Panc1 (cell line): ENCODE measurements around the gene KIF3B. TPM values are rescaled to one million over a fixed set of nuclear protein-coding genes. Genes with fewer than 3 reads are reported as not detected.
"Not testable (repeated sequence)": the region's sequence is repeated elsewhere in the genome, so short reads cannot be mapped to it uniquely, and the experiment has no call there.

Experiments used
- ATAC-seq: fragments of 200-7000 bp; cut with Tn5 transposase; 2 replicates; pipeline ENCODE4 v1.9.1; 2020; ENCODE audit warnings: mild to moderate bottlenecking, moderate library complexity
- BruUV-seq: library from RNA; stranded (reverse); fragments of 400-500 nt; replicated peaks from 2 replicates; lab custom pipeline; 2021; lab: Mats Ljungman, UMichigan
- CTCF ChIA-PET: fragments of 300-600 bp; sonication (Branson Sonifier 250); formaldehyde crosslinking; loops from one replicate; lab custom pipeline; 2022; ENCODE audit warnings: antibody characterized with exemption; lab: Charles Lee
- POLR2A ChIA-PET: fragments of 300-600 bp; sonication (Branson Sonifier 250); formaldehyde crosslinking; loops from one replicate; lab custom pipeline; 2022; ENCODE audit warnings: antibody characterized with exemption; lab: Charles Lee
- DNase-seq: peaks from one replicate; pipeline ENCODE4 v3.0.0-alpha.2; 2010; ENCODE audit warnings: low read depth, low spot score
- H3K27ac ChIP-seq: 2 replicates; pipeline ENCODE4 v1.5.1; 2011; ENCODE audit warnings: mild to moderate bottlenecking, low read length, inconsistent platforms
- H3K27me3 ChIP-seq: fragments of 200-500 bp; sonication (Bioruptor generic); 2 replicates; pipeline ENCODE4 v1.6.0; 2014; ENCODE audit warnings: low read length, inconsistent platforms; ENCODE audit not compliant: control insufficient read depth, insufficient read depth
- H3K36me3 ChIP-seq: fragments of 200-500 bp; sonication (Bioruptor generic); 2 replicates; pipeline ENCODE4 v1.5.1; 2014; ENCODE audit warnings: inconsistent platforms, mild to moderate bottlenecking, low read length, moderate library complexity; ENCODE audit not compliant: control insufficient read depth, insufficient read depth
- H3K4me1 ChIP-seq: 2 replicates; pipeline ENCODE4 v1.5.1; 2011; ENCODE audit warnings: inconsistent platforms, mild to moderate bottlenecking, low read length, moderate library complexity; ENCODE audit not compliant: control insufficient read depth, insufficient read depth
- H3K4me3 ChIP-seq, 2 experiments: 2 replicates each; pipeline ENCODE4 v1.5.1; 2011 to 2012; ENCODE audit warnings: low read depth in 2 of 2, low read length in 2 of 2, mild to moderate bottlenecking in 2 of 2, inconsistent platforms in 1 of 2, moderate library complexity in 1 of 2
- H3K9me3 ChIP-seq: fragments of 200-500 bp; sonication (Bioruptor generic); 2 replicates; pipeline ENCODE4 v1.5.1; 2014; ENCODE audit warnings: low read depth, mild to moderate bottlenecking, inconsistent platforms, low read length, moderate library complexity; ENCODE audit not compliant: control insufficient read depth, insufficient read depth
- POLR2AphosphoS5 ChIP-seq: IDR thresholded peaks from 2 replicates; pipeline ENCODE4 v1.6.1; 2012; ENCODE audit warnings: mild to moderate bottlenecking, low read depth, low read length, moderate library complexity
- SIN3A ChIP-seq: IDR thresholded peaks from 2 replicates; pipeline ENCODE4 v1.6.1; 2012; ENCODE audit warnings: low read depth, mild to moderate bottlenecking, low read length, moderate library complexity, borderline replicate concordance; ENCODE audit not compliant: insufficient read depth
- TCF7L2 ChIP-seq: IDR thresholded peaks from 2 replicates; pipeline ENCODE4 v1.6.1; 2011; ENCODE audit warnings: mild to moderate bottlenecking, low read depth, low read length, inconsistent platforms
- in situ Hi-C: cut with HindIII; loops from 2 replicates; pipeline ENCODE4 v1.10.0; 2016; ENCODE audit warnings: low sequenced_read_pairs, low pct_unique_long_range_greater_than_20kb
- intact Hi-C: fragments of 100-400 bp; cut with micrococcal nuclease; formaldehyde crosslinking; loops from one replicate; pipeline ENCODE4 v1.10.0; 2022; ENCODE audit not compliant: unreplicated experiment
- total RNA-seq: library from RNA; stranded (reverse); gene quantifications from one replicate; pipeline ENCODE4 v1.2.1, GENCODE V29; 2021; ENCODE audit not compliant: unreplicated experiment
- TF ChIP-seq, protein P1 (sequence below): fragments of 450-650 bp; IDR thresholded peaks from 2 replicates; pipeline ENCODE4 v1.5.1; 2017; ENCODE audit warnings: mild to moderate bottlenecking
- TF ChIP-seq, protein P2 (sequence below), 2 experiments: IDR thresholded peaks; 2 replicates each; pipeline ENCODE4 v1.6.1; 2011 to 2012; ENCODE audit warnings: low read depth in 2 of 2, control low read depth in 1 of 2, low read length in 1 of 2, mild to moderate bottlenecking in 1 of 2, moderate library complexity in 1 of 2; ENCODE audit not compliant: insufficient read depth in 1 of 2

The KIF3B gene
- total RNA-seq, 1 experiment from 2014 or later: 67.8 TPM

DNA sequence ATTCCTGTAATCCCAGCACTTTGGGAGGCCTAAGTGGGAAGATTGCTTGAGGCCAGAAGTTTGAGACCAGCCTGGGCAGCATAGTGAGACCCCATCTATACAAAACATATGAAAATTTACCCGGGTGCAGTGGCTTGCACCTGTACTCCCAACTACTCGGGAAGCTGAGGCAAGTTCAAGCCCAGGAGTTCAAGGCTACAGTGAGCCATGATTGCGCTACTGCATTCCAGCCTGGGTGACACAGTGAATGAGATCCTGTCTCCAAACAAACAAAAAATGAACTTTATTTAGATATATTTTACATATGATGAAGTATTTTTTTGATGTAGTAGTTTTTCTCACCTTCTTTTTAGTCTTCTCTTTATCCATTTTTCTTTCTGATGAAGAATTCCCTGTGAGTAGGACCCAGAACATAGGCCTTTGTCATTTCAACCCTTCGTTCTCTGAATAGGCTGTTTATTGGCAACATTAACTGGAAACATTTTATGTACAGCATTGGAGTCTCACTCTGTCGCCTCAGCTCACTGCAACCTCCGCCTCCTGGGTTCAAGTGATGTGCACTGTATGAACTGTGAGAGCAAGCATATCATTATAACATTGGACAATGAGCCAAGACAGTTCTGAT lies 10.9 kb downstream of the KIF3B start:
- TF ChIP-seq, protein P1, sequence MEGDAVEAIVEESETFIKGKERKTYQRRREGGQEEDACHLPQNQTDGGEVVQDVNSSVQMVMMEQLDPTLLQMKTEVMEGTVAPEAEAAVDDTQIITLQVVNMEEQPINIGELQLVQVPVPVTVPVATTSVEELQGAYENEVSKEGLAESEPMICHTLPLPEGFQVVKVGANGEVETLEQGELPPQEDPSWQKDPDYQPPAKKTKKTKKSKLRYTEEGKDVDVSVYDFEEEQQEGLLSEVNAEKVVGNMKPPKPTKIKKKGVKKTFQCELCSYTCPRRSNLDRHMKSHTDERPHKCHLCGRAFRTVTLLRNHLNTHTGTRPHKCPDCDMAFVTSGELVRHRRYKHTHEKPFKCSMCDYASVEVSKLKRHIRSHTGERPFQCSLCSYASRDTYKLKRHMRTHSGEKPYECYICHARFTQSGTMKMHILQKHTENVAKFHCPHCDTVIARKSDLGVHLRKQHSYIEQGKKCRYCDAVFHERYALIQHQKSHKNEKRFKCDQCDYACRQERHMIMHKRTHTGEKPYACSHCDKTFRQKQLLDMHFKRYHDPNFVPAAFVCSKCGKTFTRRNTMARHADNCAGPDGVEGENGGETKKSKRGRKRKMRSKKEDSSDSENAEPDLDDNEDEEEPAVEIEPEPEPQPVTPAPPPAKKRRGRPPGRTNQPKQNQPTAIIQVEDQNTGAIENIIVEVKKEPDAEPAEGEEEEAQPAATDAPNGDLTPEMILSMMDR: no peak
- TF ChIP-seq, protein P2, sequence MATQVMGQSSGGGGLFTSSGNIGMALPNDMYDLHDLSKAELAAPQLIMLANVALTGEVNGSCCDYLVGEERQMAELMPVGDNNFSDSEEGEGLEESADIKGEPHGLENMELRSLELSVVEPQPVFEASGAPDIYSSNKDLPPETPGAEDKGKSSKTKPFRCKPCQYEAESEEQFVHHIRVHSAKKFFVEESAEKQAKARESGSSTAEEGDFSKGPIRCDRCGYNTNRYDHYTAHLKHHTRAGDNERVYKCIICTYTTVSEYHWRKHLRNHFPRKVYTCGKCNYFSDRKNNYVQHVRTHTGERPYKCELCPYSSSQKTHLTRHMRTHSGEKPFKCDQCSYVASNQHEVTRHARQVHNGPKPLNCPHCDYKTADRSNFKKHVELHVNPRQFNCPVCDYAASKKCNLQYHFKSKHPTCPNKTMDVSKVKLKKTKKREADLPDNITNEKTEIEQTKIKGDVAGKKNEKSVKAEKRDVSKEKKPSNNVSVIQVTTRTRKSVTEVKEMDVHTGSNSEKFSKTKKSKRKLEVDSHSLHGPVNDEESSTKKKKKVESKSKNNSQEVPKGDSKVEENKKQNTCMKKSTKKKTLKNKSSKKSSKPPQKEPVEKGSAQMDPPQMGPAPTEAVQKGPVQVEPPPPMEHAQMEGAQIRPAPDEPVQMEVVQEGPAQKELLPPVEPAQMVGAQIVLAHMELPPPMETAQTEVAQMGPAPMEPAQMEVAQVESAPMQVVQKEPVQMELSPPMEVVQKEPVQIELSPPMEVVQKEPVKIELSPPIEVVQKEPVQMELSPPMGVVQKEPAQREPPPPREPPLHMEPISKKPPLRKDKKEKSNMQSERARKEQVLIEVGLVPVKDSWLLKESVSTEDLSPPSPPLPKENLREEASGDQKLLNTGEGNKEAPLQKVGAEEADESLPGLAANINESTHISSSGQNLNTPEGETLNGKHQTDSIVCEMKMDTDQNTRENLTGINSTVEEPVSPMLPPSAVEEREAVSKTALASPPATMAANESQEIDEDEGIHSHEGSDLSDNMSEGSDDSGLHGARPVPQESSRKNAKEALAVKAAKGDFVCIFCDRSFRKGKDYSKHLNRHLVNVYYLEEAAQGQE (IDR thresholded peaks at IDR 0.05; ENCODE audit: insufficient read depth in 1 of 2, low read depth in 2 of 2, low read length in 1 of 2): no peak
- TF ChIP-seq POLR2AphosphoS5: no peak
- TF ChIP-seq SIN3A: no peak
- no peak for TF ChIP-seq TCF7L2
- no peak for DNase-seq
- Histone ChIP-seq H3K27ac (no peak overlapping the region), H3K36me3 (no peaks in the 10 kb centered on the region), H3K4me1 (peaks cover 13% of the 10 kb centered on the region), H3K4me3 (no peak overlapping the region), H3K9me3 (no peaks in the 10 kb centered on the region), H3K27me3 (no peaks in the 10 kb centered on the region)
- CTCF ChIA-PET: interaction anchor here (0.6 kb wide), 1 partner anchor 10 kb away, joined by 4 read pairs; no protein-coding TSS in a partner anchor
- no peak for ATAC-seq
- BruUV-seq: no TSS peak
- in situ Hi-C loops: no loop called here
- intact Hi-C loops: no loop called here
- POLR2A ChIA-PET: interaction anchor here (0.6 kb wide), 1 partner anchor 130 kb away, joined by 4 read pairs; no protein-coding TSS in a partner anchor

DNA sequence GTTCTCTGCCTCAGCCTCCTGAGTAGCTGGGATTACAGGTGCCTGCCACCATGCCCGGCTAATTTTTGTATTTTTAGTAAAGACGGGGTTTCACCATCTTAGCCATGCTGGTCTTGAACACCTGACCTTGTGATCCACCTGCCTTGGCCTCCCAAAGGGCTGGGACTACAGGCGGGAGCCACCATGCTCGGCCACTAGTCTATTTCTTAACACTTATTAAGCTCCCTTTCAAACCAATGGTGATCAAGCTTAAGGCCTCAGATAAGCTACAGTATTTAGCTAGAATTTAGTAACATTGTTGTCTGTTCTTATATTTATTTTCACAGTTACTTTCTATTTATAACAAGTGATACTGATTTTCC lies 11.8 kb downstream of the KIF3B start:
- BruUV-seq, intact Hi-C loops: not testable (repeated sequence)

More for the DNA sequence above, 11.8 kb downstream of the KIF3B start:
- in situ Hi-C loops, ATAC-seq, H3K27me3 ChIP-seq, H3K4me3 ChIP-seq, DNase-seq, H3K9me3 ChIP-seq, H3K36me3 ChIP-seq, H3K27ac ChIP-seq: not testable (repeated sequence)
- H3K4me1 ChIP-seq: peaks cover 13% of the 10 kb centered on the region
- POLR2A ChIA-PET: interaction anchor here (0.6 kb wide), 1 partner anchor 148 kb away, joined by 13 read pairs; no protein-coding TSS in a partner anchor
- CTCF ChIA-PET: interaction anchor here (0.6 kb wide), 1 partner anchor 9 kb away, joined by 4 read pairs; no protein-coding TSS in a partner anchor
